HG03439 (cell line): ENCODE measurements around the gene ZNF24.
A peak's percentile ranks its signal among the peaks of the same experiment; 100 is the strongest.

Experiments used
- ATAC-seq: cut with Tn5 transposase; IDR thresholded peaks from one replicate; pipeline ENCODE4 v1.9.1; 2021; ENCODE audit warnings: mild to moderate bottlenecking, moderate library complexity; ENCODE audit not compliant: unreplicated experiment

ZNF24 gene

GRCh38 chr18:35303610-35304009 lies 40.6 kb downstream of the ZNF24 start:
- ATAC-seq = no peak

GRCh38 chr18:35296060-35296459 lies 48.2 kb downstream of the ZNF24 start:
- ATAC-seq = no peak

GRCh38 chr18:35291166-35291565 lies 53.1 kb downstream of the ZNF24 start:
- ATAC-seq = no peak

GRCh38 chr18:35290094-35290735 lies 54.0 kb downstream of the ZNF24 start, which contains the start of gene ZSCAN30:
TSS of gene ZSCAN30 (minus strand) at chr18:35290229. CDS start at chr18:35264352, 25,877 bp downstream.
- peak; percentile 89 for ATAC-seq

- ATAC-seq = peak; percentile 41
These were observed 54.5 kb downstream of the ZNF24 start for GRCh38 chr18:35289727-35290093.

- no peak for ATAC-seq
These were observed 54.9 kb downstream of the ZNF24 start for GRCh38 chr18:35289293-35289692.

GRCh38 chr18:35284841-35285240 lies 59.4 kb downstream of the ZNF24 start:
- no peak for ATAC-seq

- no peak for ATAC-seq
These were observed 60.1 kb downstream of the ZNF24 start for GRCh38 chr18:35283923-35284794.

GRCh38 chr18:35282353-35282752 lies 61.9 kb downstream of the ZNF24 start:
- no peak for ATAC-seq
